Neural progenitor cell (in vitro differentiated cells): ENCODE data around the gene HSD17B4. TPM values are rescaled to one million over a fixed set of nuclear protein-coding genes. Genes with fewer than 3 reads are reported as not detected.
A peak's percentile ranks its signal among the peaks of the same experiment; 100 is the strongest.
"Not testable (repeated sequence)": the region's sequence is repeated elsewhere in the genome, so short reads cannot be mapped to it uniquely, and the experiment has no call there.

Experiments used
- DNase-seq: peaks from one replicate; pipeline ENCODE4 v3.0.0-alpha.2; 2016; ENCODE audit warnings: low spot score
- H2AFZ ChIP-seq: fragments of 200-600 bp; sonication (generic); replicated peaks from 2 replicates; pipeline ENCODE4 v1.6.1; 2016; ENCODE audit warnings: antibody characterized with exemption
- H3F3A ChIP-seq: fragments of 200-600 bp; sonication (generic); 2 replicates; pipeline ENCODE4 v1.6.1; 2016; ENCODE audit warnings: antibody characterized with exemption, low read depth
- H3K27ac ChIP-seq: fragments of 200-600 bp; sonication (generic); 2 replicates; pipeline ENCODE4 v1.5.1; 2016; ENCODE audit warnings: mild to moderate bottlenecking
- H3K27me3 ChIP-seq: fragments of 200-600 bp; sonication (generic); 2 replicates; pipeline ENCODE4 v1.6.1; 2016; ENCODE audit warnings: mild to moderate bottlenecking, moderate library complexity
- H3K36me3 ChIP-seq: fragments of 200-600 bp; sonication (generic); 2 replicates; pipeline ENCODE4 v1.5.1; 2016
- H3K4me1 ChIP-seq: fragments of 200-600 bp; sonication (generic); 2 replicates; pipeline ENCODE4 v1.6.1; 2016; ENCODE audit warnings: mixed run types
- H3K4me2 ChIP-seq: fragments of 200-600 bp; sonication (generic); 2 replicates; pipeline ENCODE4 v1.6.1; 2016
- H3K4me3 ChIP-seq: fragments of 200-600 bp; sonication (generic); 2 replicates; pipeline ENCODE4 v1.5.1; 2016
- H3K79me2 ChIP-seq: fragments of 200-600 bp; sonication (generic); 2 replicates; pipeline ENCODE4 v1.6.1; 2016; ENCODE audit warnings: low read depth
- H3K9ac ChIP-seq: fragments of 200-600 bp; sonication (generic); 2 replicates; pipeline ENCODE4 v1.6.1; 2016
- H3K9me3 ChIP-seq: fragments of 200-600 bp; sonication (generic); 2 replicates; pipeline ENCODE4 v1.5.1; 2016; ENCODE audit warnings: low read depth
- H4K20me1 ChIP-seq: fragments of 200-600 bp; sonication (generic); 2 replicates; pipeline ENCODE4 v1.6.1; 2016; ENCODE audit warnings: low read depth
- H3K27ac Mint-ChIP-seq: 3 replicates; pipeline ENCODE4 v1.8.0; 2021; ENCODE audit warnings: mixed read lengths
- H3K27me3 Mint-ChIP-seq: 2 replicates; pipeline ENCODE4 v1.8.0; 2022; ENCODE audit warnings: low read depth, mild to moderate bottlenecking, inconsistent platforms, moderate library complexity, mixed read lengths; ENCODE audit not compliant: insufficient read depth
- H3K36me3 Mint-ChIP-seq: 3 replicates; pipeline ENCODE4 v1.8.0; 2021; ENCODE audit warnings: mixed read lengths
- H3K4me1 Mint-ChIP-seq: 3 replicates; pipeline ENCODE4 v1.8.0; 2021; ENCODE audit warnings: mixed read lengths
- H3K4me3 Mint-ChIP-seq: 3 replicates; pipeline ENCODE4 v1.8.0; 2021; ENCODE audit warnings: mild to moderate bottlenecking, moderate library complexity, mixed read lengths
- H3K9me3 Mint-ChIP-seq: 3 replicates; pipeline ENCODE4 v1.8.0; 2020; ENCODE audit warnings: mixed read lengths
- CTCF ChIP-seq: fragments of 200-600 bp; sonication (generic); IDR thresholded peaks from 2 replicates; pipeline ENCODE4 v1.5.1; 2017; ENCODE audit warnings: antibody characterized with exemption, mild to moderate bottlenecking
- EZH2 ChIP-seq: fragments of 200-600 bp; sonication (generic); IDR thresholded peaks from 2 replicates; pipeline ENCODE4 v1.6.1; 2017; ENCODE audit warnings: antibody characterized with exemption, mild to moderate bottlenecking, moderate library complexity
- EZH2phosphoT487 ChIP-seq: fragments of 200-600 bp; sonication (generic); IDR thresholded peaks from 2 replicates; pipeline ENCODE4 v1.6.1; 2017; ENCODE audit warnings: antibody characterized with exemption
- total RNA-seq: library from RNA; depleted of rRNA; stranded (reverse); fragments of >200 nt; gene quantifications from 2 replicates; pipeline ENCODE4 v1.2.3, GENCODE V29; 2015; ENCODE audit warnings: low replicate concordance

The HSD17B4 gene
- total RNA-seq, 1 donor from 2014 or later: 306 TPM

GRCh38 chr5:119427060-119427459 is 25.2 kb upstream of the HSD17B4 start:
- Mint-ChIP-seq H3K4me3 (no peak overlapping the region), H3K4me1 (no peaks in the 10 kb centered on the region), H3K27me3 (peaks cover 2% of the 10 kb centered on the region), H3K9me3 (no peaks in the 10 kb centered on the region), H3K27ac (no peak overlapping the region), H3K36me3 (no peaks in the 10 kb centered on the region)
- no peaks in the 10 kb centered on the region for H3K36me3 ChIP-seq
- no peaks in the 10 kb centered on the region for H4K20me1 ChIP-seq
- H3K4me3 ChIP-seq: no peak overlapping the region
- no peaks in the 10 kb centered on the region for H3K79me2 ChIP-seq
- no peak for DNase-seq
- peak overlapping the region; percentile 26 for H2AFZ ChIP-seq
- TF ChIP-seq CTCF: no peak
- no peak for TF ChIP-seq EZH2phosphoT487
- TF ChIP-seq EZH2: no peak
- no peaks in the 10 kb centered on the region for H3F3A ChIP-seq
- no peaks in the 10 kb centered on the region for H3K4me1 ChIP-seq
- H3K27ac ChIP-seq: no peak overlapping the region
- H3K4me2 ChIP-seq: no peak overlapping the region
- no peak overlapping the region for H3K9ac ChIP-seq
- no peaks in the 10 kb centered on the region for H3K27me3 ChIP-seq
- no peaks in the 10 kb centered on the region for H3K9me3 ChIP-seq

- not testable (repeated sequence) for H3K4me2 ChIP-seq, H3K27ac ChIP-seq, H3K36me3 Mint-ChIP-seq, H3K4me3 ChIP-seq, H3K79me2 ChIP-seq, H3F3A ChIP-seq, H3K9me3 Mint-ChIP-seq, DNase-seq, H3K27me3 ChIP-seq, H3K4me1 Mint-ChIP-seq, H3K27ac Mint-ChIP-seq, H3K9me3 ChIP-seq, H3K4me3 Mint-ChIP-seq, H4K20me1 ChIP-seq, H3K4me1 ChIP-seq, H3K9ac ChIP-seq, H3K36me3 ChIP-seq, H3K27me3 Mint-ChIP-seq
- peak overlapping the region; percentile 26 for H2AFZ ChIP-seq
Observed at GRCh38 chr5:119427596-119427995, 24.7 kb upstream of the HSD17B4 start.

GRCh38 chr5:119428166-119428565 is 24.1 kb upstream of the HSD17B4 start:
- H3K4me2 ChIP-seq, H3K9me3 Mint-ChIP-seq, H3K36me3 Mint-ChIP-seq, H3K36me3 ChIP-seq, H3K9me3 ChIP-seq, DNase-seq, H4K20me1 ChIP-seq, H3K79me2 ChIP-seq, H3K4me1 ChIP-seq, H3K27me3 Mint-ChIP-seq, H3F3A ChIP-seq, H3K27me3 ChIP-seq, H3K9ac ChIP-seq, H3K4me1 Mint-ChIP-seq, H3K27ac Mint-ChIP-seq, H3K4me3 ChIP-seq, H3K4me3 Mint-ChIP-seq, H3K27ac ChIP-seq: not testable (repeated sequence)
- peak overlapping the region; percentile 26 for H2AFZ ChIP-seq

GRCh38 chr5:119428574-119428973 is 23.7 kb upstream of the HSD17B4 start:
- not testable (repeated sequence) for H3K27ac ChIP-seq, H3K4me3 Mint-ChIP-seq, DNase-seq, H3K4me1 Mint-ChIP-seq, H3K9me3 Mint-ChIP-seq, H3K9ac ChIP-seq, H2AFZ ChIP-seq, H3K4me2 ChIP-seq, H3K36me3 ChIP-seq, H3K4me1 ChIP-seq, H3K79me2 ChIP-seq, H3K27ac Mint-ChIP-seq, H3K27me3 Mint-ChIP-seq, H4K20me1 ChIP-seq, H3F3A ChIP-seq, H3K9me3 ChIP-seq, H3K4me3 ChIP-seq, H3K36me3 Mint-ChIP-seq, H3K27me3 ChIP-seq

- H2AFZ ChIP-seq, H3K36me3 Mint-ChIP-seq, H3K4me2 ChIP-seq, H3K4me3 ChIP-seq, H3K9me3 Mint-ChIP-seq, H3K27me3 Mint-ChIP-seq, DNase-seq, H3K9ac ChIP-seq, H4K20me1 ChIP-seq, H3K79me2 ChIP-seq, H3K36me3 ChIP-seq, H3K4me3 Mint-ChIP-seq, H3K4me1 ChIP-seq, H3K27me3 ChIP-seq, H3F3A ChIP-seq, H3K27ac ChIP-seq, H3K27ac Mint-ChIP-seq, H3K9me3 ChIP-seq, H3K4me1 Mint-ChIP-seq: not testable (repeated sequence)
Observed at GRCh38 chr5:119432674-119433237, 19.5 kb upstream of the HSD17B4 start.
